Ovary (tissue), 10 donors: ENCODE results near the gene RNF41. TPM values are rescaled to one million over a fixed set of nuclear protein-coding genes. Genes with fewer than 3 reads are reported as not detected.
A peak's percentile ranks its signal among the peaks of the same experiment; 100 is the strongest.
"Not testable (repeated sequence)": the region's sequence is repeated elsewhere in the genome, so short reads cannot be mapped to it uniquely, and the experiment has no call there.

Source experiments
- DNase-seq, 5 donors: peaks; one replicate each; pipeline ENCODE4 v3.0.0-alpha.2; 2019 to 2020
- H3K27ac ChIP-seq, 2 donors: fragments of 200-600 bp; one replicate each; pipeline versions ENCODE4 v1.5.1 to v1.8.0; 2019 to 2022
- H3K27me3 ChIP-seq: fragments of 200-600 bp; one replicate; pipeline ENCODE4 v1.8.0; 2022
- H3K36me3 ChIP-seq: fragments of 200-600 bp; sonication (generic); one replicate; pipeline ENCODE4 v1.5.1; 2019
- H3K4me1 ChIP-seq: one replicate; pipeline ENCODE4 v1.8.1; 2013; ENCODE audit warnings: mild to moderate bottlenecking, moderate library complexity; ENCODE audit not compliant: insufficient read depth
- H3K4me3 ChIP-seq: fragments of 200-600 bp; sonication (generic); one replicate; pipeline ENCODE4 v1.5.1; 2017
- H3K9me3 ChIP-seq, 2 donors: fragments of 200-600 bp in 1 of 2; sonication (generic) in 1 of 2; one replicate each; pipeline versions ENCODE4 v1.5.1 to v1.8.1; 2013 to 2019; ENCODE audit warnings: mild to moderate bottlenecking in 1 of 2, moderate library complexity in 1 of 2
- EP300 ChIP-seq: sonication (generic); formaldehyde crosslinking; IDR thresholded peaks from one replicate; pipeline ENCODE4 v1.6.1; 2017; ENCODE audit warnings: antibody characterized with exemption
- POLR2A ChIP-seq: fragments of 450-650 bp; IDR thresholded peaks from one replicate; pipeline ENCODE4 v1.6.1; 2017; ENCODE audit warnings: antibody characterized with exemption, mild to moderate bottlenecking, moderate library complexity
- WGBS, 3 donors: extraction: QIAGEN DNeasy Blood & Tissue Kit in 1 of 3; methylation state at CpG; one replicate each; pipeline versions ENCODE4 v1.1.5 to v1.1.7; 2013 to 2017; 5-methylcytosine and 5-hydroxymethylcytosine counted together
- intact Hi-C, 4 donors: fragments of 100-400 bp; cut with DNase I; formaldehyde crosslinking; loops; one replicate each; pipeline versions ENCODE4 v1.11.0 to v1.15.1; 2022 to 2023
- long read RNA-seq, 3 donors: library from polyadenylated mRNA in 2 of 3; unstranded in 2 of 3; transcript quantifications; one replicate each; pipeline ENCODE4 v2.0.0 and lab custom pipeline, GENCODE V29; 2021 to 2026
- polyA plus RNA-seq, 2 donors: library from polyadenylated mRNA; stranded (reverse); fragments of 200-250 nt in 1 of 2; fragments of 350-450 nt in 1 of 2; fragmentation: Illumina TruSeq in 1 of 2; extraction: RNeasy Lipid Tissue Mini Kit (QIAGEN cat#74804) in 1 of 2; gene quantifications; one replicate each; pipeline ENCODE4 v1.2.3, GENCODE V29; 2013 to 2014
- total RNA-seq, 7 donors: library from RNA; depleted of rRNA in 2 of 7; stranded (reverse); fragments of >200 nt in 2 of 7; fragmentation: NEBNext Ultra II Directional in 3 of 7; extraction: Animal tissue kit (Norgen Biotek cat#: 25700) in 3 of 7; gene quantifications; one replicate each; pipeline versions ENCODE4 v1.1.0 to v1.2.4, GENCODE V29; 2016 to 2023
- TF ChIP-seq, protein P1 (sequence below), 3 donors: fragments of 450-650 bp in 2 of 3; fragments of 200-600 bp in 1 of 3; IDR thresholded peaks; one replicate each; pipeline versions ENCODE4 v1.5.1 to v1.8.0; 2016 to 2022; ENCODE audit warnings: antibody characterized with exemption in 3 of 3, mild to moderate bottlenecking in 1 of 3
- donor health status: DM: no; HTN: no; CAD: no; lungs with moderate emphysema.
- donor health status: DM: no; HTN: no; CAD: no.
- donor health status: Bipolar disorder and iron deficiency.
- donor health status: DM: yes; HTN: yes; CAD: no.
- donor health status: DM: no; HTN: no; CAD: no.
- donor health status: DM: yes; HTN: yes; CAD: no.

Gene RNF41
- total RNA-seq (10 to 100 TPM; 34.1 to 55.6 (median 40.6) TPM), polyA plus RNA-seq (10 to 100 TPM; 29.4 to 45.1 TPM)
- long read RNA-seq, donor 1, full-length matches to known transcripts: 131 of 173 reads
- long read RNA-seq, donor 1, partial matches to known transcripts: 21 of 173 reads
- long read RNA-seq, donor 1, other reads (novel, unspliced or antisense): 21 of 173 reads
- long read RNA-seq, donor 2, full-length matches to known transcripts: 5 of 42 reads
- long read RNA-seq, donor 2, partial matches to known transcripts: 22 of 42 reads
- long read RNA-seq, donor 2, other reads (novel, unspliced or antisense): 15 of 42 reads
- long read RNA-seq, donor 3, full-length matches to known transcripts: 38 of 48 reads
- long read RNA-seq, donor 3, partial matches to known transcripts: 4 of 48 reads
- long read RNA-seq, donor 3, other reads (novel, unspliced or antisense): 6 of 48 reads

DNA sequence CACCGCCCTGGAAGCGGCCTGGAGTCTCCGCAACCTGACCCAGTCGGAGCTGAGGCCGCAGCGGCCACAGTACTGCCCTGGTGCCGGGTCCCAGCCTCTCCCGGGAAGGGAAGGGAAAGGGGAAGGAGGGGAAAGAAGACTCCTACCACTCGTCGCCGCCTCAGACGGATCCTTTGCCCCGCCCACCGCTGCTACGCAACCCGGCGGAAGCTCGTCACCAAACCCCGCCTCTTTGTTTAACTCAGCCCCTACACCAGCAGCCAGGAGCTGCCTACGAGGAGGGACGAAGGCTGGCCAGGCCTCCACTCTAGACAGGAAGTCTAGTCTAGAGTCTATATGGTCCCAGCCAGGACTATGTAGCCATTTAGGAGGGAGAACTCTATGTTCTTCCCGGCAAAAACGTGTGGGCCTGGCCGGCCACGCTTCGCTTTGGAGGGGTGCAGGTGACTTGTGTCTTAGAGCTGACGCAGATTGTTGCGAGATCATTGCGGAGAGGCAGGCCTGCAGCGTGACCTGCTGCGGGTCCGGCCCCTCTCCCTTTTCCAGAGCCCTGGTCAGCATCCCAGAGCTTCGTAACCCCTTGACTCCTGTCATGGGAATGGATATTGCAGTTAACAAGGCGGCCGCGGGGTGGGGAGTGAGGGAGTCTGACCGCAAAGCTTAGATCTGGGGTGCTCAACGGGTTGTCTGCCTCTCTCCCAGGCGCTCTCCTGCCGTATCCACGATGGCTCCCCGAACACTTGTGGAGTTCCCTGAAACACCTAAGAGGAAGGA, at the start of gene RNF41:
Gene RNF41 (minus strand): TSS at position 166 of the 774 bp plus-strand sequence. CDS start 7,875 bp downstream, outside the sequence.
- WGBS, 3 donors: 1 to 2% (median 1%) methylated on average over 41 to 42 of the region's 42 CpGs
- Histone ChIP-seq H3K27ac (peak within 1 kb of the TSS; percentile 92 to 95), H3K4me1 (peaks cover 5% of the 10 kb centered on the region), H3K9me3 (no peaks in the 10 kb centered on the region), H3K4me3 (peak within 1 kb of the TSS; percentile 76), H3K36me3 (no peaks in the 10 kb centered on the region), H3K27me3 (no peaks in the 10 kb centered on the region)
- TF ChIP-seq, protein P1, sequence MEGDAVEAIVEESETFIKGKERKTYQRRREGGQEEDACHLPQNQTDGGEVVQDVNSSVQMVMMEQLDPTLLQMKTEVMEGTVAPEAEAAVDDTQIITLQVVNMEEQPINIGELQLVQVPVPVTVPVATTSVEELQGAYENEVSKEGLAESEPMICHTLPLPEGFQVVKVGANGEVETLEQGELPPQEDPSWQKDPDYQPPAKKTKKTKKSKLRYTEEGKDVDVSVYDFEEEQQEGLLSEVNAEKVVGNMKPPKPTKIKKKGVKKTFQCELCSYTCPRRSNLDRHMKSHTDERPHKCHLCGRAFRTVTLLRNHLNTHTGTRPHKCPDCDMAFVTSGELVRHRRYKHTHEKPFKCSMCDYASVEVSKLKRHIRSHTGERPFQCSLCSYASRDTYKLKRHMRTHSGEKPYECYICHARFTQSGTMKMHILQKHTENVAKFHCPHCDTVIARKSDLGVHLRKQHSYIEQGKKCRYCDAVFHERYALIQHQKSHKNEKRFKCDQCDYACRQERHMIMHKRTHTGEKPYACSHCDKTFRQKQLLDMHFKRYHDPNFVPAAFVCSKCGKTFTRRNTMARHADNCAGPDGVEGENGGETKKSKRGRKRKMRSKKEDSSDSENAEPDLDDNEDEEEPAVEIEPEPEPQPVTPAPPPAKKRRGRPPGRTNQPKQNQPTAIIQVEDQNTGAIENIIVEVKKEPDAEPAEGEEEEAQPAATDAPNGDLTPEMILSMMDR (IDR thresholded peaks at IDR 0.05): peak in 1 of 3 donors; percentile 28
- peak; percentile 100 for TF ChIP-seq POLR2A
- peak; percentile 17 for TF ChIP-seq EP300
- peak; percentile 97 to 99 (median 98) for DNase-seq
- intact Hi-C loops: loop anchor here (2.0 to 10.0 kb wide), 3 partner anchors 61 to 97 kb away; partner anchors contain the start of genes ESYT1 (in 2 of the 4) and MYL6 (in 1 of the 4)

DNA sequence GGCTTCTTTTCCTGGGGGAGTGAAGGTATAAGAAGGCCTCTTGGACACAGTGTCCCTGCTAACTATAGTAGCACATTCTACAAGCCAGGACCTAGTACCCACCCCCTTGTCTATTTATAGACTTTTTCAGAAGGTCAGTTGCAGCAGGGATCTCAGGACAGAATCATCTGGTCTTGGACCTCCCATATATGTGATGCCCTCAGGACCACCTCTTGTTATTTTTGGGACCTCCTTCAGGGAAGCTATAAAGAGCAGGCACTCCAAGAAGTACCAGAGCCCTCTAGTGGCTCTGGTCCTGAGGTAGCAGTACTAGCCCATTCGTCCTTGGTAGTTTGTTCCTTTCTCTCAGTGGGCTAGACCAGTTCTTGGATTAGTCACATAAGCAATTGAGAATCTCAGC, 49.3 kb upstream of the RNF41 start:
- no peak for DNase-seq
- Histone ChIP-seq H3K9me3 (no peaks in the 10 kb centered on the region), H3K27me3 (no peaks in the 10 kb centered on the region), H3K36me3 (no peaks in the 10 kb centered on the region), H3K27ac (no peak overlapping the region), H3K4me3 (no peak overlapping the region), H3K4me1 (peaks cover 6% of the 10 kb centered on the region)
- intact Hi-C loops: no loop called here
- TF ChIP-seq EP300: no peak
- WGBS, 3 donors: 6 to 8% (median 7%) methylated on average over 1 of the region's 1 CpG

DNA sequence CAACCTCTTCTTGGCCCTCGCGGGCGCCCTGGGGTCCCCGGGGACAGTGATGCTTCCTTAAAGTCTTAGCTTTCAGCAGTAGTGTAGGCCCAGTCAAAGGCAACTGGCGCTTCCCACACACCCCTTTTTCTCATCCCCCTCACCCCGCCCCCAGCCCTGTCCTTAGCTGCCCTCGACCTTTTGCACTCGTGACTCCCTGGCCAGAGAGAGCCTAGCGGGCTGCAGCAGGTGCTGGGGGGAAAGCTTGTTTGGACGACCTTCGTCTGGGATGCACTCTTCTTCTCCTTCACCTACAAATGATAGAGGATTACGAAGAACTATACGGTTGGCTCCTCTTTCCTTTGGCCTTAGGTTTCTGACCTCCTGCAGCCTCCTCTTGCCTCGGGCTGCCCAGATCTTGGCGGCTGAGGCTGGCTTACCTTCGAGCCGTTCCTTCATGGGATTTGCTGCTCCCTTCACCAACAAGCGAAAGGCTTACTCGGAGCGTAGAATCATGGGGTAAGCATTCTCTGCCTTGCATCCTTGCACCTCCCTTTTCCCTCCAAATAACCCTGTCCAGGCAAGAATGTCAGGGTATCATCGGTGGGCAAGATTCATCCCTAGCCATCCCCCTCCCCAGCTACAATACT, 45.8 kb upstream of the RNF41 start:
- intact Hi-C loops: no loop called here
- Histone ChIP-seq H3K4me1 (peaks cover 6% of the 10 kb centered on the region), H3K4me3 (peak overlapping the region; percentile 76), H3K9me3 (no peaks in the 10 kb centered on the region), H3K27me3 (no peaks in the 10 kb centered on the region), H3K36me3 (no peaks in the 10 kb centered on the region), H3K27ac (peak overlapping the region; percentile 89 to 93)
- 20 to 26% (median 22%) methylated on average over 19 to 21 of the region's 21 CpGs for WGBS, 3 donors
- DNase-seq: peak in 3 of 5 donors; percentile 33 to 71 (median 48)
- TF ChIP-seq, protein P1 (IDR thresholded peaks at IDR 0.05): no peak
- no peak for TF ChIP-seq EP300
- no peak for TF ChIP-seq POLR2A

DNA sequence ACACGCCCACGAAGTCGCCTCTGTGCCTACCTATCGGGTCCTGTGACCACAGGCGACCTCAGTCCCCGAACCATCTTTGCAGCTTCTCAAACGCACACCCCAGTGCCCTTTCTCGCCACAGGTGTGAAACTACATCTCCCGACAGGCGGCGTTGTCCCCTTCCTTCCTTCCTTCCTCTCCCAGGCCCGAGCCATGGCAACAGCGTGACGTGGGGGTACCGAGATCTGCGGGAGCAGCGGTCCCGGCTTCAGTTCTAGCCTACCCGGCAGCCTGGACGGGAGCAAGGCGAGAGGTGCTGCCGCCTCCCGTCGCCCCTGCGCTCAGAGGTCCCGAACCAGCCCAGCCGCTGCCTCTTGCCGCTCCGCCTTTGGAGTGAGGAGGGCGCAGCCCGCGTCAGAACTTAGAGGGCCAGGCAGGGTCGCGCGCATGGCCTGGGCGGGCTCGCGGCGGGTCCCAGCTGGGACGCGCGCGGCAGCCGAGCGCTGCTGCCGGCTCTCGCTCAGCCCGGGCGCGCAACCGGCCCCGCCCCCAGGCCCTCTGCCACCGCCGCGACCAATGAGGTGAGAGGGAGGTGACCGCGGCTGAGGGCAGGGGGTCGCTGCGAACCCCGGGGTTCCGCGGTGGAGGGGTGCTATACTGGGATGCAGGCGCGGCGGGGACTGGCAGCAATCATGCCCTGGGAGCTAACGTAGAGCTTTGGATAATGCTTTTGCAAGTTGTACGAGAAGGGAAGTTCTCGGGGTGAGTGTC, 45.1 kb upstream of the RNF41 start, which contains the start of gene COQ10A:
Gene COQ10A (plus strand): TSS at position 250 of the 750 bp plus-strand sequence. CDS start 177 bp downstream, at position 427.
- H3K9me3 ChIP-seq: no peaks in the 10 kb centered on the region
- no peaks in the 10 kb centered on the region for H3K27me3 ChIP-seq
- H3K4me3 ChIP-seq: peak within 1 kb of the TSS; percentile 76
- whole genome bisulfite sequencing, 3 donors: 0 to 1% (median 0%) methylated on average over 63 to 68 of the region's 68 CpGs
- intact Hi-C loops: no loop called here
- peak; percentile 90 to 93 (median 92) for DNase-seq
- peaks cover 6% of the 10 kb centered on the region for H3K4me1 ChIP-seq
- peak within 1 kb of the TSS; percentile 89 to 93 for H3K27ac ChIP-seq
- TF ChIP-seq EP300: no peak
- TF ChIP-seq, protein P1 (IDR thresholded peaks at IDR 0.05): peak; percentile 70 to 88 (median 84)
- peak; percentile 91 for TF ChIP-seq POLR2A
- no peaks in the 10 kb centered on the region for H3K36me3 ChIP-seq

DNA sequence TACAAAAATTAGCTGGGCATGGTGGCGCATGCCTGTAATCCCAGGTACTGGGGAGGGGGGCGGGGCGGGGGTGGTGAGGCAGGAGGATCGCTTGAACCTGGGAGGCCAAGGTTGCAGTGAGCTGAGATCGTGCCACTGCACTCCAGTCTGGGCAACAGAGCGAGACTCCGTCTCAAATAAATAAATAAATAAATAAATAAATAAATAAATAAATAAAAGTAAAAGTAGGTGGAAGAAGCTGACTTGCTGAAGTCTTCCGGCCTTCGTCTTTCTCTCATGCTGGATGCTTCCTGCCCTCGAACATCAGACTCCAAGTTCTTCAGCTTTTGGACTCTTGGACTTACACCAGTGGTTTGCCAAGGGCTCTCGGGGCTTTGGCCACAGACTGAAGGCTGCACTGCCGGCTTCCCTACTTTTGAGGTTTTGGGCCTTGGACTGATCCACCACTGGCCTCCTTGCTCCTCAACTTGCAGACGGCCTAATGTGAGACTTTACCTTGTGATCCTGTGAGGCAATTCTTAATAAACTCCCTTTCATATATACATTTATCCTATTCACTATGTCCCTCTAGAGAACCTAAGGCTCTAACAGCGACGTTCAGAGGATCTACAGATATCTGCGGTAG, 44.5 kb upstream of the RNF41 start:
- DNase-seq, H3K27me3 ChIP-seq, H3K4me1 ChIP-seq, intact Hi-C loops, H3K36me3 ChIP-seq, H3K9me3 ChIP-seq: not testable (repeated sequence)
- peak overlapping the region; percentile 76 for H3K4me3 ChIP-seq
- 50 to 56% (median 52%) methylated on average over 16 of the region's 16 CpGs for WGBS, 3 donors
- H3K27ac ChIP-seq: peak overlapping the region; percentile 89 to 93

DNA sequence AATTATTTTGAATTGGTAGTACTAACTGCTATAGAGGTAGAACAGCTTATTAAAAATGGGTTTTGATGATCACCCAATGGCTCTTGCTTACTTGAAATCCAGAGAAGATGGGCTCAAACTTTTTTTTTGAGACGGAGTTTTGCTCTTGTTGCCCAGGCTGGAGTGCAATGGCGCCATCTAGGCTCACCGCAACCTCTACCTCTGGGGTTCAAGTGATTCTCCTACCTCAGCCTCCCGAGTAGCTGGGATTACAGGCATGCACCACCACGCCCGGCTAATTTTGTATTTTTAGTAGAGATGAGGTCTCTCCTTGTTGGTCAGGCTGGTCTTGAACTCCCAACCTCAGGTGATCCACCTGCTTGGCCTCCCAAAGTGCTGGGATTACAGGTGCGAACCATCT, 41.2 kb upstream of the RNF41 start:
- WGBS, 3 donors: 87 to 88% (median 88%) methylated on average over 7 of the region's 7 CpGs

More for the DNA sequence above, 41.2 kb upstream of the RNF41 start:
- H3K36me3 ChIP-seq, DNase-seq, H3K27me3 ChIP-seq, H3K27ac ChIP-seq, H3K9me3 ChIP-seq, intact Hi-C loops, H3K4me3 ChIP-seq, H3K4me1 ChIP-seq: not testable (repeated sequence)
